HG02623 (cell line): ENCODE results near the gene PSMB5.
"Not testable (repeated sequence)": the region's sequence is repeated elsewhere in the genome, so short reads cannot be mapped to it uniquely, and the experiment has no call there.

Source experiments
- ATAC-seq: cut with Tn5 transposase; IDR thresholded peaks from one replicate; pipeline ENCODE4 v1.9.1; 2021; ENCODE audit warnings: moderate library complexity; ENCODE audit not compliant: unreplicated experiment

PSMB5 gene

DNA sequence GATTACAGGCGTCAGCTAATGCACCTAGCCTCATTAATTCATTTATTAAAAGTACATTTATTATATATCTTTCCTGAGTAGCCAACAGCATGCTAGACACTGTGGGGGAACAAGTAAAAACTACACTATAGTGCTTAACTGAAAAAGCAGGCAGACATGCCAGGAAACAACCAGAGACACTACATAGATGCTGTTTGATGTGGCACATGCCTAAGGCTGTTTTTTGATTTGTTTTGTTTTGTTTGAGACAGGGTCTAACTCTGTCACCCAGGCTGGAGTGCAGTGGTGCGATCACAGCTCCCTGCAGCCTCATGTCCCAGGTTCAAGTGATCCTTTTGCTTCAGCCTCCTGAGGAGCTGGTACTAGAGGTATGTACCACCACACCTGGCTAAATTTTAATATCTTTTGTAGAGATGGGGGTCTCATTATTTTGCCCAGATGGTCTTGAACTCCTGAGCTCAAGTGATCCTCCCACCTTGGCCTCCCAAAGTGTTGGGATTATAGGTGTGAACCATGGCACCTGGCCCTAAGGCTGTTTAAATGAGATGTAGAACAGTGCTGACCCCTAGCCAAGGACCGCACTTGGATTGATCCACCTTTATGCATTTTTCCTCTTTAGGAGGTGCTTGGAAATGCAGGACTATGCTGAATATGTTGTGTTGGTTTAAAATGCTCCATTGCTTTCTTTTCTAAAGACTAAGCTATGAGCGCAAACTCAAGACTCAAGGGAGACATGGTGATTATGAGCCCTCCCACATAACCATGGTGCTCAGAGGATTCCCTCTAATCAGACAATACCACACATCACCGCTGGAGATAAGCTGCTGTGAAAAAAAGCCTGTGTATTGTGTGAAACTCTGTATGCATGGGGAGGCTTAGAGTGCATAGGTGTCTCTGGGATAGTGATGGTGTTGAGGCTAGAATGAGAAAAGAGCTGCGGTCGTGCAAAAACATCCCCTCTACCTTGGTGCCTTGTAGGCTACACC, 14.3 kb downstream of the PSMB5 start:
- no peak for ATAC-seq

DNA sequence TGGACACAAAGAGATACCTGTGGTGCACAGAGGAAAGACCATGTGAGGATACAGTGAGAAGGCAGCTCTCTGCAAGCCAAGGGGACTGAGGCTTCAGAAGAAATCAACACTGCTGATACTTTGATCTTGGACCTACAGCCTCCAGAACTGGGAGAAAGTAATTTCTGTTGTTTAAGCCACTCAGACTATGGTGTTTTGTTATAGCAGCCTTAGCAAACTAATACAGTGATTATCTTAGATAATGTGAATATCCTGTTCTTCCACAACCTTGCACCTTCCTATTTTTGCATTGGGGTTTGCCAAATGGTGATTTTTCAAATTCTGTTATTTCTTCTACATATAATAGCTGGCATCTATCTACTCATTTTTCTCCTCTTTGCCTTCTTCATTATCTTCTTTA, 16.6 kb downstream of the PSMB5 start:
- no peak for ATAC-seq

DNA sequence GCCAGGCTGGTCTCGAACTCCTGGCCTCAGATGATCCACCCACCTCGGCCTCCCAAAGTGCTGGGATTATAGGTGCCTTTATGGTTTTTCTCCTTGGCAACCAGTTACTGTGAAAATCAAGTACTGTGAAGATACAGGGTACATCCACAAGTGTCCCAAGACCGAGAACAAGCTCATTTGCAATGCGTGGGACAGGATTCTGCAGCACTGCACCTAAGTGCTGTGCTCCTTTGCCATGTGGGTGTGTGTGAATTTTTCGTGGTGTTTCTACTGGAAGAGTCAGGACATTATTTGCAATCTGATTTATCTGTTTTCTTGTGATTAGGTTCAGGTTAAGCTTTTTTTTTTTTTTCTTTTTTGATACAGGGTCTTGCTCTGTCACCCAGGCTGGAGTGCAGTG, 17.6 kb downstream of the PSMB5 start:
- no peak for ATAC-seq

DNA sequence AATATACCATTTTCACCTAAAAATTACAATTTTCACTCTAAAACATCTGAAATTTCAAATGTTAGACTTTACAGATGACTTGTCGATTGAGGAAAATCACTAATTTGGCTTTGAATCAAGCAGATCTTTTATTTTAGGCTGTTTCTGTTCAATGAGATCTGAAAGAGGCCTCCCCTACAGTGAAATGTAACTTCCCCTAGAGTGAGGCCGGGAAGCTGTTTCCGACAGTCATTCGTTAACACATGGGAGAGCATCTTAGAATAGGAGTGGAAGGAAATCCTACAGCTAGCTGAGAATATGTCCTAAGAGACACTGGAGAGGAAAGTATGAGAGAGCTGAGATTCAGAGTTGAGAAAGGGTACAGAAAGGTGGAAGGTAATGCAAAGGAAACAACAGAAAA, 19.1 kb downstream of the PSMB5 start:
- ATAC-seq: no peak

DNA sequence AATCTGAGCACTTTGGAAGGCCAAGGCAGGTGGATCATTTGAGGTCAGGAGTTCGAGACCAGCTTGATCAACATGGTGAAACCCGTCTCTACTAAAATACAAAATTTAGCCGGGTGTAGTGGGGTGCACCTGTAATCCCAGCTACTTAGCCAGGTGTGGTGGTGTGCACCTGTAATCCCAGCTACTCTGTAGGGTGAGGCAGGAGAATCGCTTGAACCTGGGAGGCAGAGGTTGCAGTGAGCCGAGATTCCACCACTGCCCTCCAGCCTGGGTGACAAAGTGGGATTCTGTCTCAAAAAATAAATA, 21.0 kb downstream of the PSMB5 start:
- not testable (repeated sequence) for ATAC-seq

DNA sequence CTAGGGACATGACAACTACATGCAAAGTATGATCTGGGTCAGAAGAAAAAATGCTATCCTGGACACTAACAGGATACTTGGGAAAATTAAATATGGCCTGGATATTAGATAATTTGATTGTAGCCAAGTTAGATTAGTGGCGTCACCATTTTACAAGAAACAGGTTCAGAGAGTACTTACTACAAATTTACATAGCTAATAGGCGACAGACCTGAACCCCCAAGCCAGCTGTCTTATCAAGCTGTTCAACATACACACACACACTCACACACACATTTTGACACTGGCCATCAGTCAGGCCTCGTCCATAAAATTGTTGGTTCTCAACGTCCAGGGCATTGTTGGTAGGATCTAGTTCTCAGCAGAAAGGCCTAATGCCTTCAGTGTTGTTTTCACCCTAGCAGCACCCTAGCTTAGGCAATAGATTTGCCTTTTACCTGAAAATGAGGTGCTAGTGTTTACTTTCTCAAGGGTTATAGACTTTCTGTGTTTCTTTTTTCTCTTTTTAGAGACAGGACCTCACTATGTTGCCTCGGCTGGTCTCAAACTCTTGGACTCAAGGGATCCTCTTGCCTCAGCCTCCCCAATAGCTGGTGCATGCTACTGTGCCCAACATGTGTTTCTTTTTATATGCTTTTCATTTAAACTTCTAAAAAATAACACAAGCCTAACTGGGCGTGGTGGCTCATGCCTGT, 21.5 kb downstream of the PSMB5 start:
- ATAC-seq: no peak

DNA sequence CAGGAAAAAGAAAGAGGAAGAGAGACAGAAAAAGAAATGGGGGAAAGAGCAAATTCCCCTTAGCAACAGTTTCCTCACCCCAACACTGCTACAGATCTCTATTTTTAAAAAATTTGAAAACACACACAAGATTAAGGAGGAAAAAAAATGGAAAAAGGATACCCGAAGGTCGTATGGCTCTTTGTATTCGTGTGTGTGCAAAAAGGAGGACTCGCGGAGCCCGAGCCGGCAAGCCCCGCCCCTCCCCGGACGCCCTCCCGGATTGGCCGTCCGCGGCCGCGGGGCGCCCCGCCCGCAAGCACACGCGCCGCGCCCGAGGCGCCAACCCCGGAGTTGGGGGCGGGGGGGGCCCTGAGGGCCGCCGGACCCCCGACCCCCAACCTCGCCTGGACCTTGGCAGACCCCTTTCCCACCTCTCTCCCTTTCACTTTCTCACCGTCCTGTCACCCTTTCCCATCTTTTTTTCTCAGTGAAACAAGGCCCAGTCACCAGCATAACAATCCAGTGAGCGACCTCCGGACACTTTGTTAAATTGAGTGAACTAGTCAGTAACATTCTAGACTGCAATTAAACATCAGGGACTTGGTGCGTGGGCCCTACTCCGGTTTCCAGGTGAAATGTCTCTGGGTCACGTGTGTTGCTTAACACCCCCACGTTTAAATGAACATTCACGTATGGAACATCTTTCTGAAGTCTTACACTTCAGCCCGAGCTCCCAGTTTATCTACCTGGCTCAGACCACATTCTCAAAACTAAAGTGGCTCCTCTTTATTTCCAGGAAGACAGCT, 24.6 kb downstream of the PSMB5 start, which contains the start of gene C14orf93:
Gene C14orf93 (minus strand): TSS at position 205 of the 788 bp plus-strand sequence. CDS start 11,120 bp downstream, outside the sequence.
- no peak for ATAC-seq

DNA sequence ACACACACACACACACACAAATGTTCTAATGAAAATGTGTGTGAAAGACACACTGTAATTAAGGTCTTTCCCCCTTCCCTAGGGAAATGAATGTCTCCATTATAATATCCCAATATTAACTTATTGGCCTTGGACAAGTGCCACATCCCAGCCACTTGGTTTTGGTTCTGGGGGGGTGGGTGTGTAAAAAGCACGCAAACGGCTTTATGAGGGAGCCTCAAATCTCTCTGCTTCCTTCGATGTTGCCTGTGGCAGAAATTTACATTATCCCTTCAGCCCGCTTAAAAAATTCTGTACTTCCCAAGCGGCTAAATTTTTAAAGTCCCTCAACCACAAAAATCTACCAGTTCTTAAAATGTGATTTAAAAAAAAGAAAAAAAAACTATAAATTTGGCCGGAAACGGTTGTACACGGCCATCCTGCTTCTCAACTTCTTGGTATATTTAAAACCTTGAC, 25.2 kb downstream of the PSMB5 start:
- ATAC-seq: no peak

DNA sequence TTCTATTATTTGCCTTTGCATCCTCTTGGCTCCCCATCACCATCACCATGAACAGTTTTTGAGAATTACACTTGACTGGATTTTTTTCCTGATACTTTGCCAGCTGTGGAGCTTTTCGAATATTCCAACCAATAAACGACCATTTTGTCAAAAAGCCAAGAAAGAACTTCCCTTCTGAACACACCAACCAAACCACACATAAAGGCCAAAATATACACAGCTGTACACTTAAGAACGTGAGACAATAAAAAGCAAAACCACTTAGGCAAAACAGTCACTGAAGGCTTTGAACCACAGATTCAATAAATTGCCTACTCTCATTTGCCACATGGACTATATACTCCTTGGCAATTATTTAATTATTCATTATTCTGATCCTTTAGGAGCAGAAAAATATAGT, 25.9 kb downstream of the PSMB5 start:
- no peak for ATAC-seq

DNA sequence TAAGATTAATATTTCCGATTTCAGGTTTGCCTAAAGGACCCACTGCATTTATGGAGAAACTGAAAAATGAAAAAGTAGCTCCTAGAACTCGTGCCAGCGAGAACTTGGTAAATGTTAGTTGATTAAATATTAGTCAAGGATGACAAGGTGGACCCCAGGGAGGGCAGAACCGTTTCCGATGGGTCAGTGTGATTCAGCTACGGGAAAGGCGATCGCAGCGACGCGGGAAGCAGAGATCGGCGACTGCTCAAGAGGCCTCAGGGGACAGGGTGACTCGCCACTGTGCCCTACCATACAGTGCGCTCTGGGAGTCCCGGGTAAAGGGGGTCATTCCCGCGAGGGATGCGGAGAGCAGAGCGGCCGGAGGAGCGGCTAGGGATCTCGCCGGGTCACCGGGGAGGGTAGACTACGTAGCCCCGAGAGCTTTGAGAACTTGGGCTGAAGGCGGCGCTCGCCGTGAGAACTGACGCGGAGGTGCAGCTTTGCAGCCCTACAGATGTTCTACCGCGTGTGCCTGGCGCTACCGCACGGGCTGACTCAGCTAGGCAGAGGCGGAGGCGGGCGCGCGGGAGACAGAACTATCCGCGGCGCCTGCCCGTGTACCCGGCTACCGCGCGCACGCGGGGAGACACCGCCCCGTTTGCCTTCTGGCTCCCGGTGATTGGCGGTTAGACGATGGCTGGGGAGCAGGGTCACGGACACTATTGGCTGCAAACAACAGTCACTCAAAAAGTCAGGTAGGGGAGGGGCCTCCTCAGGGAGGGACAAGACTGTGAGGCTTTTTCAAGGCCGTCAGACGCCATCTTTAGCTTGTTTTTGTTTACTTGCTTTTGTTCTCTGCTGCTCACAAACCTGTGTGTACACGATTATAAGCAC, 27.9 kb downstream of the PSMB5 start:
- ATAC-seq: peak; percentile 93

DNA sequence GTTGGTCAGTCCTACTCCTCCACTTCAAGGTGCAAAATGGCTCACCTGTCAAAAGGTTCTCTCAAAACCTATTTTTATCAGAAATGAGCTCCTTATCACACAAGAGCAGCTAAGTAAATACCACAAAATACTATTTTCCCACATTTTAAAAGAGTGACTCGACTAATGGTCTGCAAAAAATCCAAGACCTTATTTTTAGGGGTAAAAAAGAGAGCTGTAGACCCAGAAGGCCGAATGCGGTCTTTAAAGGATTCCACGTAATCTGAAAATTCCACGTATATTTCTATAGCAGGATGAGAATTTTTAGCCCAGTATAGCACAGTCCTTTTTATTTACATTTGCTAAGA, 28.5 kb downstream of the PSMB5 start:
- ATAC-seq: no peak

DNA sequence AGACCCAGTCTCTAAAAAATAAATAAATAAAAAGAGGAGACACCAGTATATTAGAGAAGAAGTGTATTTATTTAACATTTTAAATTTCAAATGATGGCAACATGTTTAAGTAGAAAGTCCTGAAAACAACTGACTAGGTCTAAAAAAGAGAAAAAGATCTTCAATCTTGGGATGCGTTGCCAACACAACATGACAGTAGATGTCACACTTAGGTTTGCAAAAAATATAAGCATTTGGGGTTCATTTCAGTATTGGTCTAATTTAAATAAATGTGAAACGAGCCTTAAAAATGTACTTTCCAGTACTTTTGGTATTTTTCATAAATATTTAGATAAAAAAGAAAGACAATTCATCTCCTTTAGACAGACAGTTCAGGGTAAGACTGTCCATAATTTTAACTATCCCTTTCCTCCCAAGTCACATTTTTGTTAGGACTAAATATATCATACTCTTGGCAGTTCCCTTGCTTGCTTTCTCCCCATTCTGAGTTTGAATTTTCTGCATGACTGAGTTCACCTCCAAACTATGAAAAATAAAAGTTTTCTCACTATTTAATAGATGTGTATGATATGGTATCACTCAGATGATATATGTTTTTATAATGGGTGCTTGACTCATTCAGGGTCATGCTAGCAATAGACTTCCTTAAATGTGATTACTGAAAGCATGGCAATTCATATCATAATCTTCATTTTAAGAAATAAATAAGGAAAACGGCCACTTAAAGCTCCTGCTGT, 29.1 kb downstream of the PSMB5 start:
- no peak for ATAC-seq

DNA sequence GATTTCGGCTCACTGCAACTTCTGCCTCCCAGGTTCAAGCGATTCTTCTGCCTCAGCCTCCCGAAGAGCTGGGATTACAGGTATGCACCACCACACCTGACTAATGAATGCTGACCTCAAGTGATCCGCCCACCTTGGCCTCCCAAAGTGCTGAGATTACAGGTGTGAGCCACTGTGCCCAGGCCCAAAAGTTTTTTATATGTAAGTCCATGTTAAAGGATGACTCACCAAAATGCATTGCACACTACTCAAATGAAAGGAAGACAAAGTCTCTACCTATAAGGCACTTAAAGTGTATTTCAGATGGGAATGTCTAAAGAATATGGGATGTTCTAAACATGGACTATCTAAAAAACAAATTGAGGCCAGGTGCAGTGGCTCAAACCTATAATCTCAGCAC, 30.4 kb downstream of the PSMB5 start:
- ATAC-seq: not testable (repeated sequence)

DNA sequence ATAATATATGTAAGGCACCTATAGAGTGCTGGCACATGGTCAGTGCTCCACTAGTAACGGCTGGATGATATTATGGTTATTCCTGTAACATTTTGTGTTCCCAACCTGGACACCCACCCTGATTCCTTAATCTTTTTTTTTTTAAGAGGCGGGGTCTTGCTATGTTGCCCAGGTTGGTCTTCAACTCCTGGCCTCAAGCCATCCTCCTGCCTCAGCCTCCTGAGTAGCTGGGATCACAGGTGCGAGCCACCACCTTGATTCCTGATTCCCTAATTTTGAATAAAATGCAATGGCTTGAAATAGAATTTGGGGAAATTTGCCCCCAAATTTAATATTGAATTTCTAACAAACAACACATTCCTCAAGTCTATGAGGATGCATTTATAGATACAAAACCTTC, 32.1 kb downstream of the PSMB5 start:
- no peak for ATAC-seq

DNA sequence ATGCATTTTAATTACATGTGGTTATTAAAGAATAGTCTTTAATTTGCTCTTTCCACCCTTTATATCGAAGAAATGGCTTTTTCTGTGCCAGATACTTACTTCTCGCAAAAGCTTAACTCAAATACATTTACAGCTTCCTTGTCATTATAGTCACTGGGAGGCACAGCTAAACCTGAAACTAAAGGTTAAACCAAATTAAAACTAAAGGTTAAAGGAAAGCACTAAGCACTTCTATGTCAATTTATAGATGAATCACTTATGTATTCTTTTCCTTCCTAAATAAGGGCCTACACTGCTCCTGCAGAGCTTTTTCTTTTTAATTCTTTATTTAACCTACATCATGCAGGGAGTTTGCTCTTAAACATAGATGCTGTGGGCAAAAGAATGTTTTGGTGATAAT, 33.8 kb downstream of the PSMB5 start:
- no peak for ATAC-seq

DNA sequence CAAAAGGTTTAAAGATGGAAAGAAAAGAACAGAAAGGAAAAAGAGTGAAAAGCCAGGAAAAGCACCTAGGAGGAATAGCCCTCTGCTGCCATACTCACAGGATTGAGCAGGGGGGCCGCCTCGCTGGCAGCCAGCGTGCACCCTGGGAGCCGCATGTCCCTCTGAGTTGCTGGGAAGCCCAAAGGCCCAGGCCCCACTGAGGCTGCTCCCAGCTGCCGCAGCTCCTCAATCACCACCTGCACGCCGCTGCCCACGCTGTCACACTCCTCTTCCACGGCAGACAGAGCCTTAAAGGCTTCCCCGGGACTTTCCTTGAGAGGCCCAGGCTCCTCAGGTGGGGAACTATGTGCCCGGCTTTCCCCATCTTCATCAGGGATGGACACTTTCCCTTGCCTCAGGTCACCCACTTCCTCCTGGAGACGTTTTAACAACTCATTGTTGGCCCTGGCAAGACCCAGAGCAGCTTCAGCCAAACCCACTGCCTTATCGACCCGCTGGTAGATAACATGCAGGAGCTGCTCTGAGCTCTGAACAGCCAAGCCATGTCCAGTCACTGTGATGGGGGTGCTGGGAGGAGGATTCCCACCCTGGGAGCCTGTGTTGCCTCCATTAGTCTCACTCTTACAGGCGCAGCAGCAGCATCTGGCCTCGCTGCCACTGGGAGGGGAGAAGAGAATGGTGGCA, 36.2 kb downstream of the PSMB5 start:
- no peak for ATAC-seq

DNA sequence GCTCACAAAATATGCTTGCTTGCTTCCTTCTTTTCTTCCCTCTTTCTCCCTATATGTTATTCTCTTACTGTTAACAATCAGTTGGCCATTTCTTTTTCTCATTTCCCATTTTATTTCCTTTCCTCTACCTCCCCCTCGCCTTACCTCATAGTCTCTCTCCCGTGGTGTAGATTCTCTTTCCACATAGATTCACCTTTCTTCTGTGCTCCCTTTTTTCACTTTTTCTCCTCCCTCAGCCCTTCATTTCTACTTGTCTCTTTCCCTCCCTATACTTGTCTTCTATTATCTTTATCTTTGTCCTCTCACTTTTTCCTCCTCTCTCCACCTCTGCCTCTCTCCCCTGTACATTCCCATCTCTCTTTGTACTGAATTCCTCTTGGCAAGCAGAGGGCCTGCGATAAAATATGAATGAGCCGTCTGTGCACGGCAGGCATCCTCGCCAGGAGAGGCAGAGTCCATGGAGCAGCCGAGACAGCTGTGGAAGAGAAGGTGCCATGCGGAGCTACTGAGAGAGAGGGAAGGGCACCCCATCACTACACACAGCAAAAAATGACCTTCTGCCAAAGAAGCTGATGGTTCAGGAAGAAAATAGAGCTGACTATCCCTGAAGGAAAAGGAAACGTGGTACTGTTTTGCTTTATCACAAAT, 36.9 kb downstream of the PSMB5 start:
- ATAC-seq: no peak

DNA sequence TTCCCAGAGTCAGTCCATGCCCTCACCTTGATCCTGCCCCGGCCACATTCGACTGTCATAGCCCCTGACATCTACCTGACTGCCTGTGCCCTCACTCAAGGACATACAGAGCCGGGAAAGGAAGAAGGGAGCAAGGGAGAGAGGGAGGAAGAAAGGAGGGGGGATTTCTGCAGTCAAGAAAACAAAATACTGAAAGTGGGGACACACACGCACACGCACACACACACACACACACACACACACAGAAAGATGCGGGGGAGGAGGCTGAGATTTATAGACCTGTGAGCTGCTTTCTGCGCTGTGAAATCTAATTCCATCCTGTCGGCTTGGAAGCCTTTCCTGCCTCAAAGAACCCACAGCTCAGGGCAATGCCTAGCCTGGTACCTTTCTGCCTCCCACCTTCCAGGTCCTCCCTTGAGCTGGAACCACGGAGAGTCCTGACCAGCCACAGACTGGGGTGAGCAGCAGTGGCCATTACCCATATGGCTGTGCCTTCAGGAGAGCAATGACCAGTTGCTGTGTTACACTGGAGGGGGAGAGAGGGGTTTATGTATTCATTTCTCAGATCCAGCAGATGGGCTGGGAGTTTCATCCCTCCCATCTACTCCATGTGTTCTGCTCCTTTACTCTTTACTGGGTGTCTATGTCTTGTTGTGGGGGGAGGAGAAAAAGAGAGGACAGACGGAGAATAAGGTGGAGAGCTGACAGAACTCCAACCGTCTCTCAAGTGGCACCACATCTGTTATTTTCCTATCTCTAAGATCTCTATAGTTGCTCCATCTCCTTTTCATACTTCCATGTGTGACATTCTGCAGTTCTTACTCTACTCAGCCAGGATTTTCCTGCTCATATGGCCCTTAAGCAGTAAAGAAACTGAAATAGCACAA, 37.7 kb downstream of the PSMB5 start:
- ATAC-seq: no peak
